GM18511 (cell line): ENCODE measurements around the gene LRRC74A.

ENCODE experiments used
- ATAC-seq: cut with Tn5 transposase; IDR thresholded peaks from one replicate; pipeline ENCODE4 v1.9.1; 2021; ENCODE audit warnings: mild to moderate bottlenecking, moderate library complexity; ENCODE audit not compliant: unreplicated experiment

Gene LRRC74A

DNA sequence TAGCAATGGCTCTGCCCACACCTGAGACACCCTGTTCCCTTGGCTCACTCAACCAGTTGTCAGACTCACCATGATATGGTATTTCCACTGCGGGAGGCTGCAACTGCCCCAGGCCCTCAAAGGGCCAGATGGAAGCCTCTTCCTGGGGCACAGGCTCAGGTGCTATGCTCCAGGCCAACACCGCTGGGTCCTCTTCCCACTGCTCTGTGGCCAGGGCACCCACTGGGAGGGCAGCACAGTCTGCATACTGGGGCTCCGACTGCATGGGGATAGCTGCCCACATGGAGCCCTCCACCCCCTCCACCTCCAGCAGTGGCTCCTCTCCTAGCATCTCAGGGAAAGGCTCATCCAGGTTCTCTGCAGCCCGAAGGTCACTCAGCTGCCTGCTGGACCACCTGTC, 17.2 kb upstream of the LRRC74A start:
- ATAC-seq, result no peak

DNA sequence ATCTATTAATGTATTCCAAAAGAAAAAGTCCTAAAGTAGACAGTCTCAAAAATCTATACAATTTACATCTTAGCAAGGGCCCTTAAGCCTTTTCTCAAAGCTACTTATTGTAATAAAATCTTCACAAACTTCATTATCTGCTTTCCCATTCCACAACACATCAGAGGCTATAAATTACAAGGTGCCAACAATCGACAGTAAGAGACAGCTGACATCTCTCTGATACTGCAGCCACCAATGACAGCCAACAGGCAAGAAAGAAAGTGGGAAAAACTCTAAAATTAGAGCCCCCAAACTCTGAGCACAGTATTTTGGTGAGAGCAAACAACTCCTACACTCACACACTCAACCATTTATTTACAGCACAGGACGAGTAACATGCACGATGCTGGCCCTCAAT, 15.7 kb upstream of the LRRC74A start:
- no peak for ATAC-seq

DNA sequence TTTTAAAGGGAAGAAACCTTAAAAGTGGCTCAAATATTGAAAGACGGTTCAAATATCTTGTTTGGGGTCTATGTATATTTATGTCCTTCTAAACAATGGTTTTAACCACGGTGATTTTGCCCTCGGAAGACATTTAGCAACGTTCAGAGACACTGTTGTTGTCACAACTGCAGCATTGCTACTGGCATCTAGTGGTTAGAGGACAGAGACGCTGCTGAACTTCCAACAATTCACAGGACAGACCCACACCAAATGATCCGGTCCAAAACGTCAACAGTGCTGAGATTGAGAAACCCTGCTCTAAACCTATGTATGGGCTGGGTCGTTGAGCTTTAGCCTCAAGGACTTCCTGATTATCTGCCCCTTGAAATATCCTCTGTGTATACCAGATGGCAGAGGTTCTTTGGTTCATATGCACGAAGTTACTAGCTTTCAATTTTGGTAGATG, 15.2 kb upstream of the LRRC74A start:
- no peak for ATAC-seq

DNA sequence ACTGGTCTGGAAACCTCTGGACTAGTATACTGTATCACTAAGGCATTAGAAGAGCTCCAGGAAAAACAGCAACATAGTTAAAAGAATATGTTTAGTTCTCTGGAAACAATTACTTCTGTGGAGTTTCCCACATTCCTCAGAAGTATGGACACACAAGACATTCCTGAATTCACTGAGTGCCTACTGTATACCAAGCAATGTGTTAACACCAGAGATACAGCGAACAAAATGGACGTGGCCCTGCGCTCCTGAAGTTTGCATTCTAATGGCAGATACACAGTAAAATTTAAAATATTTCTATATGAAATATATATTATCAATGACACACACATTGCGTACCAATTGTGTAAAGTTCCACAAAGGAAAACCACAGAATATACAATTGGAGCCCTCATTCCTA, 14.6 kb upstream of the LRRC74A start:
- ATAC-seq, result no peak

DNA sequence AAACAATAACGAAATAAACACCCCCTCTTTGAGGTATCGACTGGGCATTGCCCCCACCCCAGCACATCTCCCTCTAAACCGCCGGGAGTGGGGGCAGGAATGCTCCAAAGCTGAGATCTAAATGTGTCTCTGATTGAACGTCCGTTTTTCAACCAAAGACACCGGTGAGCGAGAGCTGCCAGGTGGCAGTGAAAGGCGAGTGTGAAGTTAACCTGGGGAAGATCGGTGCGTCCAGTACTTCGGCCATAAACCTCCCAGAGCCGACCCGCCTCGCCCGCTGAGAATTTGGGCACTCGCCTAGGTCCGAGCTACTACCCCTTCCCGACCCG, 14.2 kb upstream of the LRRC74A start:
- peak; percentile 28 for ATAC-seq

DNA sequence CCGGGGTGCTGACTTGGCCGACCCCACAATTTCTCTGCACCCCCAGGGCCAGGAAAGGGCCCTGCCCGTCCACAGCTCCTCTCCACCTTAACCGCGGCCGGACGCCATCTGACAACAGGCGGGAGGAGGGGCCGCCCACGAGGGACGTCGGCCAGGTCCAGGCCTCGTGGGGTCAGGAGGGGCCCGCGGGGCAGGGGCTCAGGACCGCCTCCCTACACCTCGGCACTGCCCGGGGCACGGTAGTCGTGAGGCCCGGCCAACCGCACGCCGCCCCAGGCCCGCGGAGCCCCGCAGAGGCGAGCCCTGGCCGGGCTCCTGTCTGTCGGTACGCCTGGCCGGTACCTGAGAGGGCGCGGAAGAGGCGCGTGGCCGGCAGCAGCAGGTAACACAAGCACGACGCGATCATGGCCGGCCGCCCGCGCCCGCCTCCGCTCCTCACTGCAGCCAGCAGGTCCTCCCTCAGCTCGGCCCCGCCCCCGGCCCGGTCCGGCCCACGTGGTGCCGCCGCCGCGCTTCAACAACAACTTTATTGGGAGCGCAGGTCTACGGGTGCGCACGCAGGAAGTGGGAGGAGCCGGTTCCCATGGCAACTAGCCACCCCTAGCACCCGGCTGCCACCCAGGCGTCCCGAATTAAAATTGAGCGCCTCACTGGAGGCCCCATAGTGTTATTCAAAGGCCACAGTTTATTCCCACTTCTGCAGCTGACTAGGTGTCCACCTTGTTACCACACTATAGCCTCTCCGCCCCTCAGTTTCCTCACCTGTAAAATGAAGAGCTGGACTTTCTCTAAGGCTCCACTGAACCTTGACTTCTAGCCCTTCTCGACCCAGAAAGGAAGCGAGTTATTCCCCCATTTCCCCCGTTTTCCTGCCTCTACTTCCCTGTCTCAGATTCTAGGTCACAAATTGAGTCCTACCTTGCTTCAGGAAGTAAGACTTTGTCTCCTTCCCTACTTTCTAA, 13.5 kb upstream of the LRRC74A start, which contains the start of gene ANGEL1:
Gene ANGEL1 (minus strand): TSS at position 461 of the 962 bp plus-strand sequence. CDS start 55 bp downstream, at position 406.
- peak; percentile 92 for ATAC-seq

DNA sequence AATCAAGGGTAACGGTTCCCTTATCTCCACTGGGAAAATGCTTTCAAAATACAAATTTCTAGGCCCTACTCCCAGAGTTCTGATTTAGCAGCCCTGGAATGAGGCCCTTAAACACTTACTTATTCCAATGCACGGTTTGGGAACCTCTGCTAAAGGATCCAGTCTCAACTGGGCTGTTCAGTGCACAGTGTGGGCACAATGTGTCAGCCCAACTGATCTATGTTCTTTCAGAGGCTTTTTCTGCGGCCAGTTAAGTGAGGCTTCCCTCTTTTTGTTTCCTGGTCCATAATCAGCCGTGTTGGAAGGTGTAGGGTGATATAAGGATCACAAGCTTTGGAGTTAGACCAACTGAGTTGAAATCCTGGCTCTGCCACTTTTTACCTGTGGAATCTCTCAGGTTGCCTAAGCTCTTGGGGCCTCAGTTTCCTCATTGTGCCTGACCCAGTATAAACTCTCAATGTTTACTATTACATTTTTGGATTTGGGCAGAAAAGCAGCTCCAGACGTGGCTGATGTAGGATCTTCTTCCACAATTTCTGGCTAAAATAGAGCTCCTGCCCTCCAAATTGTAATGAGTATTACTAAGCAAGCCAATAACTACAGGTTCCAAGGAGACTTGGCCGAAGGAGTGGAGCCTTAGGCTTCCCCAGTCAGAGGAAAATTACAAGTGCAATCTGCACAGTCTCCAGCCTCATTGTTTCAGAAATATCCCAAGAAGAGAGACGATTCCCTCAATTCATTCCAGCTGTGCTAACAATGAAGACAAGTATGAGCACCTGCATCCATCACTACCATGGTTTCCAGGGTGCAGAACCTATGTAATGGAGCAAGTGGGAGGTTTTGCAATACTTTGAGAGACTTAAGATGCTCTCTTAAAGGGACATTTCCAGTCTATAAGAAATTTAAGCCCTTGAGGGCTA, 11.2 kb upstream of the LRRC74A start:
- no peak for ATAC-seq

DNA sequence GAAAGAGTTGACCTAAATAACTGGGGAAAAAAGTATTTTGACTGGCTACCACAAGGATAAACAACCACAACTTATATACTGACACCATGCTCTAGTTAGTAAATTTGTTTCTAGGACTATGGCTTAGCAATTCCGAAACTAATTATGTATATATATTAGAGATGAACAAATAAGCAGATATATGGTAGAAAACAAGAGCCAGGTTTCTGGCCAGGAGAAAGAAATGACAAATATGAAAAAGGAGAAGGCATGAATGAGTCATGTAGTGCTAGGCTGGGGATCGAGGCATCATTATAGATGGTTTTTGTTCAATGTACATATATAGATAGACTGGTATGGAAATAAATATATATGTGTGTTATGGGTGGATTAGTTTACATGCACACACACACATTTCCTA, 5.5 kb upstream of the LRRC74A start:
- no peak for ATAC-seq

DNA sequence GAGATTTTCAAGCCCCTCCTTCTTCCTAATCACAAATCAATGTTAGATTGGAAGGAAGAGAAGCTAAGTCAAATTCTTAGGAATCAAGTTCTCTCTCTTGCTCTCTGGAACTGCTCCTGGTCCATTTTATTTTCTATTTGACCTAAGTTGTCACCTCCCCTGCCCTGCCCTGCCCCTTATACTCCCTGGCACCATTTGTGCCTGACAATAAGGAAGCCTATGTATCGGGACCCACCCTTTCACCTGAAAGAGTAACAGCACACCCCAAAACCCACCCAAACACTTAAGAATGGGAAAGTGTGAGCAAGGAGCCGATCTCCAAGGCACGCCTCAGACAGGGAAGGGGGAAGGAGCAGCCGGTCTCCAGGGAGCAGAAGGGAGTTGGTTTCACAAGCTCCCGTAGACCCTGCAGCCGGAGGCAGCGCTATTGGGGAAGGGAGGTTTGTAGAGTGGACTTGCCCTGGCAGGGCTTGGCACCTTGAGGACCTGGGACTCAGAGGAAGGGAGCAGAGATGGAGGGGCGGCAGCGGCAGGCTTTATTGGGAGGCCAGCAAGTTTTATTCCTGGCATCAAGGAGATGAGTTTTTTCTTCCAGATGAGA, 1.6 kb downstream of the LRRC74A start:
- ATAC-seq, result no peak

DNA sequence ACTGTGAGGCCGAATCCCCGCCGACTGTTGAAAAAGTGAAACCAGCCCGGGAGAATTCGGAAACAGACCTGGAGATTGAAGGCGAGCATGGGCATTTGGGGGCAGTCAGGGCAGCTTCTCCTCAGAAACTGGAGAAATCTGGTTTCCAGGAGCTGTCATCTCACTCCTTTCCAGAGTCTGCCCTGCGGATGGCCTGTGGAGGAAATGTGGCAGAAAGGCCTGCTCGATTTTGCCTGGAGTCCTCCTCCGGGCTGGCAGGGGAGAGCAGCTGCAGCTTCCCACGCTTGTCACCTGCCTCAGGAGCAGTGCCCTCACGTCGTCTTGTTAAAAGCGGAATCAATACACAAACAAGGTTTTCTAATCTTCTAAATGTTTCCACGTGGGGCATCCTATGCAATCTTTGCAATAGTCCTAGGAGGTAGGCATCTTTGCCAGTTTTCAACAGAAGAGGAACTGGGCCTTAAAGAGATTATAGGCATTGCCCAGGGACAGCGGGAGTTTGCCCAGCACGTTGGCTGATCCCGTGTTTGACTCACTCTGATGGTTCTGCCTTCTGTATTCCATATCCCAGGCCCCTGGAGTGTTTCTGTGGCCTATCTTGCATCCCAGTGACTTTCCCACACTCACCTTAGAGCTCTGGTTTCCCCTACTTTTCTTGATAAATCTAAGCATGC, 2.3 kb downstream of the LRRC74A start:
- no peak for ATAC-seq

DNA sequence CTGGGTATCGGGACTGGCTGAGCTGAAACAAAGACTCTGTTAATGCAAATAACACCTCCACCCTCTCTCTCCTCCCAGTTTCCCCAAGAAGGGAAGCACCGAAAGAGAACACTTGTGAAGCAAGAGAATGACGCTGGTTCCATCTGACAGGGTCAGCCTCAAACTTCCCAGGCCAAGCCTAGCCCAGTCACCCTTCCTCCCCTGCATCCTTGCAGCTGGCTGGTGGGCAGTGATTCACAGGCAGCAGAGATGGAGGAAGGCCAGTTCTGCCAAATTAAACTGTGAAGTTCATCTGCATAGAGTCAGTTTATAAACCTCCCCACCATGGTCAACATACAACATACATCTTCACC, 2.8 kb downstream of the LRRC74A start:
- ATAC-seq, result no peak

DNA sequence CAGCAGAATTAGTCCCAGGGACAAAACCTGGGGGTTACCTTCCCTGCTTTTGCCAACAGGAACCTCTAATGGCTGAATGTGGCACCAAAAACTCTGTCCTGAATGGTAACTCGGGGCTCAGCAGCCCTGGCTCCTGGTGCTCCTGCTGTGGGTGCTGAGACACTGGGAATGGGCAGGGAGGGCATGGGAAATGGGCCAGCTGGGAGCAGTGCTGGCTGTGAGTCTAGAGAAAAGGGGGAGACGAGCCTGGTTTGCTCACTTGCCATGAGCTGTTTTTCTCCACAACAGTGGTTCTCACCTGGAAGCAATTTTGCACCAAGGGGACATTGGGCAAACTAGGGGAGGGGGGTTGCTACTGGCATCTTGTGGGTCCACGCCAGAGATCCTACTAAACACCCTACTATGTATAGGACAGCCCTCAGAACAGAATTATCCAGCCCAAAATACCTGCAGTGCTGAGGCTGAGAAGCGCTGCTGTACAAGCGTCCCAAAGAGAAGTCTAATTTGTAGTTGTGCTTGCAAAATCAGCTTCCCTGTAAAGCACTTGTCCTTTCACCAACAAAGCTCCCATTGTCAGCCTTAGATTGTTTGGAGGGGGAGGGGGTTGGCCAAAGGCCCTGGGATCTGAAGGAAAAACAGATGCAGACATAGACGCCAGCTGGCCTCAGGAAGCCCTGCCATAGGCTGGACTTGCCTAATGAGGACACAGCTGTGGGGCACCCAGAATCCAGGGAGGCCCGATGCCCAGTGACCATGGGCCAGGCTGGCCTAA, 3.6 kb downstream of the LRRC74A start:
- ATAC-seq, result no peak

DNA sequence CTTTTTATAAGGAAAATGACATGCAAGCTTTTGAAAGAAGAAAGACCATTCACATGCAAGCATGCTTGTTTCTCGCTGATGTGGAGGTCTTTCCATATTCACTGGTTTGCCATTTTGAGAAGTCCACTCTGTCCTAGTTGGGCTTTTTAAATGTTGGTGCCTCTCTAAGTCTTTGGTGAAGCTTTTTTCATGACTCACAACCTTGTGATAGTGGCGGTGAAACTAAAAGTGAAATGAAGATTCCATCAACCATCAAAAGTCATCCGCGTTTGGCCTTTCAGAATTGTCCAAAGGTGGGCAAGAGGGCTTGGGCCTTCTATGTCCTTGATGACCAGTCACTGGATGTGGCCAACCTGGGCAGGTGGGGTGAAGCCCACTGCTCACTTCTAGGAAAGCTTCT, 4.3 kb downstream of the LRRC74A start:
- no peak for ATAC-seq

DNA sequence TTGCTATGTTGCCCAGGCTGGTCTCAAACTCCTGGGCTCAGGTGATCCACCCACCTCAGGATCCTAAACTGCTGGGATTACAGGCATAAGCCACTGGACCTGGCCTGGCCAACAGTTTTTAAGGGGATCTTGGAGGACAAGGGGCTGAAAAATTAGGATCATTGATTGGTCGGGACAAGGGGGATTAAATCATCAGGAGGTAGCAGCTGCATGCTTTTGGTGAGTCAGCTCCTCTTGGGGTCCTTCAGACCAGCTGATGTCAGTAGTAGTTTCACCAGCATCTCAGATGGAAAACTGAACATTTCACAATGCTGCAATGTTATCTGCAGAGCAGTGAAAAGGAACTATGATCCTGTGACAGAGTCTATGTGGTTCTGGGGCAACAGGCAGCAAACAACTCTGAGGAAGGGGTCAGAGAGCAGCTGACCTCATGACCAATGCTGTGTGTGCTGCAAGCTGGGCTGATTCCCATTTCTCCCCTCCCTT, 6.3 kb downstream of the LRRC74A start:
- ATAC-seq, result no peak

DNA sequence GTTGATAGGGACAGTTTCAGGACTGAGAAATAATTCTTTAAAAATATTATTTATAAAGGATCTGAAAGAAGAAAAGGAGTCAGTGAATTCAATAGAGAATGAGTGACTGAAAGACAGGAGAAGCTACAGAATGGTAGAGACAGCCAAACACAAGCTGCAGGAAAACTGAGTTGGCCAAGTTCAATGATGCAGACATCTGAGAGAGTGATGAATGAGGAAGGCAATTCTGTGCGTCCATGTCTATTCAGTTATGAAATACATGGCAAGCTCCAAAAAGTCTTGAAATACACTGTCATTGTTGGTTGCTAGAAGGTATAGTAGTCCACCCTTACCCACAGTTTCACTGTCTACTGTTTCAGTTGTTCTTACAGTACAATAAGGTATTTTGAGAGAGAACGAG, 6.8 kb downstream of the LRRC74A start:
- no peak for ATAC-seq

DNA sequence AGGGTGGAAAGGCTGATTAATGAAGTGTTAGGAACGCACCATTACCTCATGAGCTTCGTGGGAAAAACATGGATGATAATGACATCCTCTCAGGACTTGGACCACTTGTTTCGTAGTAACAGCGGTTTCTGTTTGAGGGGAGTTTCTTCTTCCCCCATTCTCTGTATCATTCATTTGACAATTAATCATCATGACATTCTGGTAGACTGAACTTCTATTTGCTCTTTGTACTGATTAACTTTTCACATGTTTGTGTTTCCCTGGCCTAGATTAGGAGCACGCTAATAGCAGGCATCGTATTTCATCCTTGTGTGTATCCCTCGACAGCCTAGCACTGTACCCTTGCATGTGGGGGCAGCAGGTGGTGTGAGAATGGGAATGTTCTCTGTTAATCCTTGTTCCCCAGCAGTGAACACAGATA, 8.0 kb downstream of the LRRC74A start:
- ATAC-seq, result no peak

DNA sequence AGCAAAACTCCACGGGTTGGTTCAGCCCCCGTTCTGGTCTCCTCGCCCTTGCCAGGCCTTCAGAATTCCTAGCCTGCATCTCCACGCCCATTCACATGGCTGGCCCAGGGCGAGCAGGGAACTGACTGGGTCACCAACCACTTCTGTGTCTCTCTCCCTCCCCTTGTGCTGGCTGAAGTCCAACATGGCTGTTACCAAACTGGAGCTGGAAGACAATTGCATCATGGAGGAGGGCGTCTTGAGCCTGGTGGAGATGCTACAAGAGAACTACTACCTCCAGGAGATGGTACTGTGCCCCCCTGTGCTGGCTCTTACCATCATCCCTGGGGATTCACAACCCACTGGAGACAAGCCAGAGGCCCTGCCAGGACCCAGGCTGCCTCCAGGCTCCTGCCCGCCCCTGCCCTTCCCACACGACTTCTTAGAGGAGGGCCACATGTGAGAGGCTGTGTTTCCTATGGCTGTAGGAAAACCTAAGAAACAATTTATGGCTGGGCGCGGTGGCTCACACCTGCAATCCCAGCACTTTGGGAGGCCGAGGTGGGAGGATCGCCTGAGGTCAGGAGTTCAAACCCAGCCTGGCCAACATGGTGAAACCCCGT, 9.9 kb downstream of the LRRC74A start:
- ATAC-seq, result no peak

DNA sequence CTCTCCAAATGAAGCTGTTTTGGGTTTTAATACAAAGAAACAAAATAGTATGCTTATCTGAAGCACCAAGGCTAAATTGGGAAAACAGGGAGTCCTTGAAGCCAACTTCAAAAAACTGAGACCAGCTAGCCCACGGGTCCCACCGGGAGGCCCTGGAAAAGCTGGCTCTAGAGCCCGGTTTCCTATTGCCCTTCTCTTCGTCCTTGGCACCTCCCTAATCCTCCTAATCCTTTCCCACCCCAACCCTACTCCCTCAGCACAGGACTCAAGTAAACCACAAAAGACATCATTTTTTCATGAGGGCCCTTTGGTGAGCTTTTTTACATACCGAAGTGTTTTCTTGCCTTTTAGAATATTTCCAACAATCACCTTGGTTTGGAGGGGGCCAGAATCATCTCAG, 11.3 kb downstream of the LRRC74A start:
- ATAC-seq, result no peak

DNA sequence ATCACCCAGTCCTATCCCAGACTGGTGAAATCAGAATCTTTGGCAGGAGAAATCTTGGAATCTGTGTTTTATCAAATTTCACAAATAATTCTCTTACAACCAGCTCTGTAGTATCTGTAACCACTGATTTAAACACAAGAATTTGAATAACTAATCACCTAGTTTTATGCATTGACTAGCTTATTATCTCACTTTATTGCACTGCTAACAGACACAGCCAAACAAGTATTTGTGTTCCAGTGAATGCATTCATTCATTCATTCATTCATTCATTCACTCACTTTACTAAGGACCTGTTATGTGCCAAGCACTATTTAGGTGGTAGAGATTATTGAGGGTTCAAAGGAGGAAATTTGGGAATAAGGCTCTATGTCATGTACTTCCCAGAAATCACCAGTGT, 16.2 kb downstream of the LRRC74A start:
- no peak for ATAC-seq
